M059J (cell line): ENCODE data around the gene PNMT. TPM values are rescaled to one million over a fixed set of nuclear protein-coding genes. Genes with fewer than 3 reads are reported as not detected.
"Not testable (repeated sequence)": the region's sequence is repeated elsewhere in the genome, so short reads cannot be mapped to it uniquely, and the experiment has no call there.

Experiments
- DNase-seq: peaks from one replicate; pipeline ENCODE4 v3.0.0-alpha.2; 2012; ENCODE audit warnings: low read depth
- total RNA-seq: library from RNA; depleted of rRNA; stranded (reverse); fragments of >200 nt; shearing (Covaris generic); gene quantifications from 2 replicates; pipeline ENCODE4 v1.2.3, GENCODE V29; 2014

The PNMT gene
- total RNA-seq, 1 experiment from 2014 or later, result not detected

DNA sequence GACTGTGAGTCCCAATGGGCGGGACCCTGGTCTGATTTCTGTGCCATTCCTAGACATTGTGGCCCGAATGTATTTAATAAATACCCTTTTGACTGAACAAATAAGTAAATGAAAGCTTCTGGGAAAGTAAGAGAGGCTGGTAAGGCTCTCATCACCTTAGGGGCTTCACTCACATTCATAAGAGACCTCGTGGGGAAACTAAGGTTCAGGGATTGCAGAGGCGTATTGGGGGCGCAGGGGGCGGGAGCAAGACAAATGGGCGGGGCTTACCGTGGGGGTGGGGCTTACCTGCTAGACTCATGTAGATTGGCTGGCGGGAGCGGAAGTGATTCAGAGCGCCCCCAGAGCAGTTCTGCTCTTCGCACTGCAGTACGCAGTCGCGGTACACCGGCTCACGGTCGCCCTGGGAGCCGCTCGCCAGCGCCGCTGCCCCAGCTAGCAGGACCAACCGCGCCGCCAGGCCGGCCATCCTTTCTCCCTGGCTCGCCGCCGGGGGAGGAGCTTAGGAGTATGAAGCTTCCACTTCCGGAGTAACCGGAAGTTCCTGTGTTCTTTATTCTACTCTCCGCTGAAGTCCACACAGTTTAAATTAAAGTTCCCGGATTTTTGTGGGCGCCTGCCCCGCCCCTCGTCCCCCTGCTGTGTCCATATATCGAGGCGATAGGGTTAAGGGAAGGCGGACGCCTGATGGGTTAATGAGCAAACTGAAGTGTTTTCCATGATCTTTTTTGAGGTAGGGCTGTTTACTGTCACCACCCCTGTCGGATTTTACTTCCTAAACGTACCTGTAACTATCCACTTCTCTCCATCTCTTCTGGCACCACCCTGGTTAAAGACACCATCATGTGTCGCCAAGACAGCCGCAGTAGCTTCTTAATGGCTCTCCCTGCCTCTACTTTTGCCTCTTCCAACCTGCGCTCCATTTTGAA is 19.6 kb downstream of the PNMT start, which contains the start of gene PGAP3:
Gene PGAP3, minus strand, starts transcription at position 512 of the 929 bp plus-strand sequence. Its CDS starts 43 bp downstream, at position 469.
- peak; percentile 89 for DNase-seq

DNA sequence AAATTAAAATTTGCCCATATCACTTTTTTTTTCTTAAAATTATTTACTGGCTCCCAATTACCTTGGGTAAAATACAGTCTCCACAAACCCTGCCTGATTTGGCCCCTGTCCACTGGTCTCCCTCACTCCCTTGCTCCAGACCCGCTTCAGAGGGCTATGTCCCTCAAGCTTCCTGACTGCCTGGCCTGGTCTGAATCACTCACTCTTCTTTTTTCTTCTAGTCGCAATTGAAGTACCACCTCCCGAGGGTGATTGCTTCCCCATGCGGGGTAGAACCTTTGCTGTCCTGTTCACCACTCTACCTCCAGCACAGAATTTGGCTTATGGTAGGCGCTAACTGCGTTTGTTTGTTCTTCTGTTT is 20.2 kb downstream of the PNMT start:
- DNase-seq, result no peak

DNA sequence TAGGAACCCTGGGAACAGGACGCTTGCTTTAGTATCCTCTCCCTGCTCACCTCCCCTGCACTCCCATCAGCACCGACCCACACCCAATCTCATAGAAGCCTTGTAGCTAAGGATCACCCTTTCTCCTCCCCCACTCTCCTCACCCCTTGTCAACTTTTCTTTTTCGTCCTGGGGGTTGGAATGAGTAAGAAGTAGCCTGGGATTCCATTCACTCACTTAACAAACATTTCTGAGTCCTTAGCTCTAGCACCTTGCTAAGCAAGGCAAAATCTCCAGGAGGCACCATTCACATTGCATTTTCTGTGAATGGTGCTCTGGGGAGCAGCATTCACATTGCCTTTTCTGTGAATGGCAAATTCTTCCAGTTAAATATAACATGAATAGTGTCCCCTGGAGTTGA is 20.7 kb downstream of the PNMT start:
- no peak for DNase-seq

DNA sequence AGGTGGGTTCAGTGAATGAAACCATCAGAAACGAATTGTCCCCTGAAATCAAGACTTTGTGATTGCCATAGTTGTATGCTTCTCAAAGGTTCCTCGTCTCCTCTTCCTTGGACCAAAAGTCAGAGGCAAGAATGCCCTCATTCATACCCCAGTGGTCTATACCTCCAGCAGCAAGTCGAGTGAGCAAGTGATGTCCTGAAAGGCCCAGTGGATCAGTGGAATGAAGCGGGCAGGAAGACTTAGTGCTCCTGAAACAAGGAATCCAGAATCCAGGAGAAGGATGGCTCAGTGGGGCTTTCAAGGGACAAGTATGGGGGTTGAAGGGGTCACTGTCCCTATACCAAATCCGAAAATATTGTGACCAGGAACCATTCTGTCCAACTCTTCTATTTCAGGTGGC is 26.3 kb downstream of the PNMT start:
- DNase-seq, result no peak

DNA sequence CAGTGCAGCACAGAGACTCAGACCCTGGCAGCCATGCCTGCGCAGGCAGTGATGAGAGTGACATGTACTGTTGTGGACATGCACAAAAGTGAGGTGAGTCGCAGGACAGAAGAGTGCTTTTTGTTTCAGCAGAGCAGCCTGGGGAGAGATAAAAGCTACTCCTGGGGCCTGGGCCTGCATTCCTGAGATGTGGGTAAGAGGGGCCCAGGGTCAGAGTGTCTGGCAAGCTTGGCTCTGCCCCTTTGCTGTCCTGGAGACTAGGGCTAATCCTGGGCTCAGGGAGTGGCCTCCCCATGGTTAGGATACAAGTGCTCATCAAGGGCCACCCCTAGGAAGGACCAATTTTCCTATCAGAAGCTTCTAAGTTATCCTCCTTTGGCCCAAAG is 26.8 kb downstream of the PNMT start:
- DNase-seq, result no peak

DNA sequence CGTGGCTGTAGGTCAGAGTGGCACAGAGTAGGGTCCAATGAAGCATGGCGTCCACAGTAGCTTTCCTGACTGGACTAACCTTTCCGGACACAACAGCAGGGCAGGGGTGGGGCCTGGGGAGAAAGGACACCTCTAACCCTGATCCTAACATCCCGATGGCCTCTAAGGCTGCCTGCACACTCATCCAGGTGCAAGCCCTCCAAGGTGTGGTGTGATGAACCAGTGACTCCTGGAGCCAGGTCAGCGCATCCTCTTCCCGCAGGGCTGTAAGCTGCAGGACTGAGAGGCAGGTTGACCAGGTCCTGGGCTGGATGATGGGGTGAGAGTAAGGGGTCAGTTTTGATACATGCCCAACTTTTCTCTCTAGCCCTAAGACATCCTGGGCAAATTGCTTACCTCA is 28.5 kb downstream of the PNMT start:
- no peak for DNase-seq

DNA sequence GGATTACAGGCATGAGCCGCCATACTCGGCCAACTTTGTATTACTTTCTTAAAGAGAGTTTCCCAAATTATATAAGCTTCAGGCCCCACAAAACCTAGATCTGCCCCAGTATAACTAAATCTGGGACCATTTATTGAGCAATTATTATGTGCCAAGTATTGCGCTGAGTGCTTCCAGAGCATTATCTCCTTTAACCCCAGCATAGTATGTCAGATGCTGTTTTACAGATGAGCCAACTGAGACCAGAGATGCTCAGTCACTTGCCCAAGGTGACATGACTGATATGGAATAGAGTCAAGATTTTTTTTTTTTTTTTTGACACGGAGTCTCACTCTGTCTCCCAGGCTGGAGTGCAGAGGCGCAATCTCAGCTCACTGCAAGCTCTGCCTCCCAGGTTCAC is 29.7 kb downstream of the PNMT start:
- DNase-seq, result no peak

DNA sequence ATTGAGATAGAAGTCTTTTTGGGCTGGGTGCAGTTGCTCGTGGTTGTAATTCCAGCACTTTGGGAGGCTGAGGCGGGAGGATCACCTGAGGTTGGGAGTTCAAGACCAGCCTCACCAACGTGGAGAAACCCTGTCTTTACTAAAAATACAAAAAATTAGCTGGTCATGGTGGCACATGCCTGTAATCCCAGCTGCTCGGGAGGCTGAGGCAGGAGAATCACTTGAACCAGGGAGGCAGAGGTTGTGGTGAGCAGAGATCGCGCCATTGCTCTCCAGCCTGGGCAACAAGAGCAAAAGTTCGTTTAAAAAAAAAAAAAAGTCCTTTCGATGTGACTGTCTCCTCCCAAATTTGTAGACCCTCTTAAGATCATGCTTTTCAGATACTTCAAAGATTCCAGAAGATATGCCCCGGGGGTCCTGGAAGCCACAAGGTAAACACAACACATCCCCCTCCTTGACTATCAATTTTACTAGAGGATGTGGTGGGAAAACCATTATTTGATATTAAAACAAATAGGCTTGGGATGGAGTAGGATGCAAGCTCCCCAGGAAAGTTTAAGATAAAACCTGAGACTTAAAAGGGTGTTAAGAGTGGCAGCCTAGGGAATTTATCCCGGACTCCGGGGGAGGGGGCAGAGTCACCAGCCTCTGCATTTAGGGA is 31.0 kb downstream of the PNMT start:
- DNase-seq, result not testable (repeated sequence)

DNA sequence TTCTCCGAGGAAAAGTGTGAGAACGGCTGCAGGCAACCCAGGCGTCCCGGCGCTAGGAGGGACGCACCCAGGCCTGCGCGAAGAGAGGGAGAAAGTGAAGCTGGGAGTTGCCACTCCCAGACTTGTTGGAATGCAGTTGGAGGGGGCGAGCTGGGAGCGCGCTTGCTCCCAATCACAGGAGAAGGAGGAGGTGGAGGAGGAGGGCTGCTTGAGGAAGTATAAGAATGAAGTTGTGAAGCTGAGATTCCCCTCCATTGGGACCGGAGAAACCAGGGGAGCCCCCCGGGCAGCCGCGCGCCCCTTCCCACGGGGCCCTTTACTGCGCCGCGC is 31.5 kb downstream of the PNMT start, which contains the start of gene ERBB2:
Gene ERBB2, plus strand, starts transcription at position 247 of the 330 bp plus-strand sequence. CDS start 175 bp downstream, outside the sequence.
- DNase-seq, result no peak

DNA sequence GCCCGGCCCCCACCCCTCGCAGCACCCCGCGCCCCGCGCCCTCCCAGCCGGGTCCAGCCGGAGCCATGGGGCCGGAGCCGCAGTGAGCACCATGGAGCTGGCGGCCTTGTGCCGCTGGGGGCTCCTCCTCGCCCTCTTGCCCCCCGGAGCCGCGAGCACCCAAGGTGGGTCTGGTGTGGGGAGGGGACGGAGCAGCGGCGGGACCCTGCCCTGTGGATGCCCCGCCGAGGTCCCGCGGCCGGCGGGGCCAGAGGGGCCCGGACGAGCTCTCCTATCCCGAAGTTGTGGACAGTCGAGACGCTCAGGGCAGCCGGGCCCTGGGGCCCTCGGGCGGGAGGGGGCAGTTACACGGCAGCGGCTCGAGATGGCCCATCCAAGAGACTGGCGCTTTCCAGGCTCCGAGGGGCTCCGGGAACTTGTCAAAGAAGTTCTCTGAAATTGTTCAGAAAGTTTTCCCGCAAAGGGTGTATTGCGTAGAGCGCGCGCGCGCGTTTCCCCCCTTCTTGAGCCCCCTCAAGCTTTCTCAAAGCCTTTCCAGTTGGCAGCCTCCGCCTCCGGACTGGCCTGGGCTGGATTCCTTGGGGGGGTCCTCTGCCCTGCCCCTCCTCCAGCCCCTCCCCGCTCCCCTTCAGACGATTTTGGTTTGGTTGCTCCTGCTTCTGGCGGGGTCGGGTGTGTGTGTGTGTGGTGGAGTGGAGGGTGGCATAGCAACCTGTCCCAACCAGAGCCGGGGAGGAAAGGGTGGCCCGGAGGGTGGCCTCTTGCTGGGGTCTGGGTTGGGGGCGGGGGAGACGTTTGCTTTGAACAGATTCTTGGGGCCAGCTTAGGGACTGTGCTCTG is 32.1 kb downstream of the PNMT start:
- DNase-seq, result no peak

DNA sequence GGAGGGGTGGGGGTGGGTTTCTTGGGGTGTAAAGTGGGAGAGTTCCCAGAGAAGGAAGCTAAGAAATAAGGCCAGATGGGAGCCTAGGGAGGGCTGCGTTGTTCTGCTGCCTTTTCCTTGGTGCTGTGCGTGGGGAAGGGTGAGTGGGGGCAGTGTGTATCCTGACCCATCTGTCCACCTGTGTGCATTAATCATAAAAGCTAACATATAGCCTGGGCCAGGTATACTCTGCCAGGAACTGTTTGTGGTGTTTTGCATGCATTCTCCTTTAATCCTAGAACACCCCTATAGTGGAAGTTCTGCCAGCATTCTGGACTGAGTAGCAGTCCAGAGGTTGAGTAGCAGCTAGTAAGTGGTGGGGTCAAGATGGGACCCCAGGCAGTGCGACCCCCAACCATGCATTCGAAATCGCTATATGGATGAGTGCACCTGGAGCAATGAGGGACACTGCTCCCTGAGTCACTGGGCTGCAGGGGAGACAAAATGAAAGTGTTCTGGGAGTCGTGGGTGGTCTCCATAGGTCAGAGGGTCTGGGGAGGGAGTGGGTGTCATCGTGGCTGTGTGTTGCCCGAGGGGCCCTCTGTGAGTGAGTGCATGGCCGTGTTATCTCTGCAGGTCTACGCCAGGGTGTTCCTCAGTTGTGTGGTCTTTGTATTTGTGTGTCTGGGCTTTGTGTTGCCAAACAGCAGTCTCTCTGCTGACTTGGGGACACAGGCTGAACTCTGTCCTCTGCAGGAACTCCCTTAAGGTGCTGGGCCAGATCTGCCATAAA is 32.9 kb downstream of the PNMT start:
- DNase-seq, result no peak

DNA sequence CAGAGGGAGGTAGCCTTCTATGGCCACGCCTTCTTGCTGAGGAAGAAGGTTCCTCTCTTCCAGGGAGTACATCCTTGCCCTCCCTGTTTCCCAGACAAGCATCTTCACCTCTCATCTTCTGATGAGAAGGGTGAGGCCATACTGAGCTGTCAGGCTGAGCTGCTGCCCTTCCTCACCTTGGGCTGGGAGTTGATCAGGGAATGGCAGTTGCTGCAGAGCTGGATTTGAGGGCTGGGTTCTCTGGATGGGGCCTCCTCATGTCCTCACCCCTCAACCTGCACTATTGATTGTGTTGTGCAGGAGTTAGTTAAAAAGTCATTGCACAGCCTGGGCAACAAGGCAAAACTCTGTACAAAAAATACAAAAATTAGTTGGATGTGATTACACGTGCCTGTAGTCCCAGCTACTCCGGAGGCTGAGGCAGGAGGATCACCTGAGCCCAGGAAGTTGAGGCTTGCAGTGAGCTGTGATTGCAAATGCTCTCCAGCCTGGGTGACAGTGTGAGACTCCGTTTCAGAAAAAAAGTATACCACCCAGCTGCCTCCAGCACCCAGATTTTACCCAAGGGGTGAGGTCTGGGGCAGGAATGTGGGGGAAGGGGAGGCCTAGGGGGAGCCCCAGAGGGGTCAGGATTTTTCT is 33.6 kb downstream of the PNMT start:
- no peak for DNase-seq

DNA sequence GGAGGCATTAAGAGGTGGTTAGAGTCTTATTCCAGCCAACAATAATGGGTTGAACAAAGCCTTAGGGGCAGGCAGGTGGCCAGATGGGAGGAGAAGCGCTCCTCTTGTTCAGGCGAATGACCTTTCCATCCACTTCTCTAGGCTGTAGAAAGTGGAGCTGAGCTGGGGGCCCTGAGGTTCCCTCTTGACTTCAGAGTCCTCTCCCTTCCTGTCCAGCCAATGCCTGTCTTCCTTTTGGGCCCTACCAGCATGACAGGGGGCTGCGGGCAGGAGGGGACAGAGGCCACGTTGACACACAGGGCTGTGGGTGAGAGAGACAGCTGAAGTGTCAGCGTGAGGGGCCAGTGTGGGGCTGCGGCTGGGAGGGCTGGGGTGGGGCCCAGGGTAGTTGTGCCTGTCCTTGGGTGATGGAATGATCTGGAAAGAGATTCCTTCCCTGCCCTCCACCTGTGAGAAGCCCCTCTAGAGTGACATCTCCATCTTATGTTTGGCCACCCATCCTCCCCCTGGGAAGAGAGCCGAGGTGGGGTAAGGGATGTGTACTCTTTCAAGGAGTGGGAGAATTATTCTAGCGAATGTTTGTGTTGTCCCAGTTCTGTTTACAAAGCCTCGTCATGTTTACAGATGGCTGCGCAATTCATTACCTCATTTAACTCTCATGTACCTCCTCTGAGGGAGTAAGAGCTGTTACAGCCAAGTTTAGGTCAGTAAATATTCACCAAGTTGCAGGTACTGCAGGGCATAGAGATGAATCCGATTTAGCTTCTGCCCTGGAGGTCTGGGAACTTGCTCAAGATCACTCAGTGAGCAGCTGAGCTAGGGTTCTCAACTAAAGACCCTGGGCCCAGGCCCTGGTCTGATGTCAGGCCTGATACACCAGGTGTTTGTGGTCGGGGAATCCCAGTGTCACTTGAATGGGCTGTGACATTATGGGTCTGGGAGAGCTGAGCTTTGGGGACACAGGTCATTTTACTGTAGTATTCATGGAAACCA is 34.9 kb downstream of the PNMT start:
- no peak for DNase-seq

DNA sequence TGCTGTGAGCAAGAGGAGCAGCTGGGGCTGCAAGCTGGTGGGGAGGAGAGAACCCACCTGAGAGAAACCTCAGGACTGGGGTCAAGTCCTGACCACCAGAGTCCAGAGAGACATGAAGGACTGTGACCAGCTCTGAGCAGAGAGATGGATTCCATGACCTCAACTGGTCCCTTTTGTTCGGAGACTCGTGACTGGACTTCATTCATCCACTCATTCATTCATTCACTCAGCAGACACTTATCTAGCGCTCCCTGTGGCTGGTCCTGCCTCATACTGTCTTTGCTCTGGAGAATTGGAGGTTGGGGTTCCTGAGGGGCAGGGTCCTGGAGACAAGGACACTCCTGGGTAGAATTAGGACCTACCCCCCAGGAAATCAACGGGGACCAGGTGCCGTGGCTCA is 35.7 kb downstream of the PNMT start:
- DNase-seq, result no peak

DNA sequence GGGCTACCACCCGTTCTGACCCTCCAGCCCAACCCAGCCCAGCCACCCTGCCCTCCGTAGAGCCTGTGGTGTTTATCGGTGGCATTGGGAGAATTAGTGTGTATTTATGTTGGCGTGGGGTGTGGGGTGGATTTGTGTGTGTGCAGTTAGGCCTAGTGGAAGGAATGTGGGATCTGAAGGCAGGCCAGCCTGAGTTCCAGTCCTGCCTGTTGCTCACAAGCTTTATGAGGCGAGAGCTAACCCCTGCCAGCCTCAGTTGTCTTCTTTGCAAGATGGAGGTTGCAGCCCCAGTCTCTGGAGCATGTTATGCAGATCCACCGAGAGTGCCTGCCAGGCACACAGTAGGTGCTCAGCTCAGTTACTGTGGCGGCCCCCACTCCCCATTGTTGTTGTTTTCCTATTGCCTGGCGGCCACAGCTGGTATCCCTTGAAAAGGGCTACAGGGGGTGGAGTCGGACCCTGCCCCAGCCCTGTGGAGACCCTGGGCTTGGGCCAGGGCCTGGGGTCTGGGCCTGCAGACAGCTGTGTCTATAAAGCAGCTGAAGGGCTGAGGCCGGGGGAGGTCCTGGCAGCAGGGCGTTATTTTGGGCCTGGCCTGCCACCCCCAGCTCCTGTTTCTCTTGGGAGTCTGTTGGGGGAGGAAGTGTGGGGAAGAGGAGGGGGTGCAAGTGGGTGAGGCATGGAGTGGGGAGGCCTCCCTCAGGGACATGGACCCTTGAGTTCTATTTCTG is 36.7 kb downstream of the PNMT start:
- no peak for DNase-seq

DNA sequence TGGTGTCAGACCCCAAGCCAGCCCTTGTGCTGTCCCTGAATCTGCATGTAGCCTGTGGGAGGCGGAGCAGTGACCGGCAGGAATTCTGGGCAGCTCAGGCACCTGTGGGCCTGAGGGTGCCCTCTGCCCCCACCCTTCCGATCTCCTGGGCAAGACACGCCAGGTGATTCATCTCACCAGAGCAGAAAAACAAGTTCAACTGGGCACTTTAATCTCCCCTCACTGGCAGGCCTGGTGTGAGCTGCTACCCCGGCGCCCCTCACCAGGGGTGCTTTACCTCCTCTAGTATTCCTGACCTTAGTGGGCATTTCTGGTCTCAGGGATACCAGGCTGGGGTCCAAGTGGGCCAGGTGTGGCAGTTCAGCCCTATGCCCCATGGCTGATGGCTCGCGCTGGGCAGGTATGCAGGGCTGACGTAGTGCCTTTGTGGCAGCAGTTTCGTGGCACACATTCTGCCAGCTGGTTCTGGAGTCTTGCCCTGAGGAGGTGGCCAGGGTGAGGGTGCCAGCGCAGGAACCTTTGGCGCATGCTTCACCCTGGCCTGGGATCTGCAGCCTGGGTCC is 37.6 kb downstream of the PNMT start:
- DNase-seq, result no peak

DNA sequence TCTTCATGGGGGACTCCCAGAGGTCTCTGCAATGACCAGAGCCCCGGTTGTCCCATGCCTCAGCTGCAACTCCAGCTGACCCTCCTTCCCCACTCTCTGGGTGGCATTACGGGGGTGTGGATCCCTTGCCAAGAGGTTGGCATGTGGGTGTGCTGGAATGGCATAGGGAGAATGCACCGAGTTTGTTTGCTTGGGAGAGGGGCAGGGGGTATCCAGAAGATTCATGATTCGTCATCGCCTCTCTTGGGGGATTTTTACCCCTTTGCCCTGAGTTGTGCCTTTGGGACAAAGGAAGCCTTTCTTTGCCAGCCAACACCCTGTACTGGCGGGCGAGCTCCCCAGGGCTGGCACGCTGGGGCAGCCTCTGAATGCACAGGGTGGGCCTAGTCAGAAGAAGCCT is 38.1 kb downstream of the PNMT start:
- DNase-seq, result no peak

DNA sequence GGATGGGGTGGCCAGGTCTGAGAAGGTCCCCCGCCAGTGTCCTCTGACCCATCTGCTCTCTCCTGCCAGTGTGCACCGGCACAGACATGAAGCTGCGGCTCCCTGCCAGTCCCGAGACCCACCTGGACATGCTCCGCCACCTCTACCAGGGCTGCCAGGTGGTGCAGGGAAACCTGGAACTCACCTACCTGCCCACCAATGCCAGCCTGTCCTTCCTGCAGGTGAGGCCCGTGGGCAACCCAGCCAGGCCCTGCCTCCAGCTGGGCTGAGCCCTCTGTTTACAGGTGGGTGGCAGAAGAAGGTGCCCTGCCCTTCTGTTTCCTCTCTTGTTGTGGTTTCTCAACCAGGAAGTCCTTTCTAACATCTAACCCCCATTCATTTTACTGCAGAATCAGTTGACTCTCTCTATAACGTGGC is 38.7 kb downstream of the PNMT start:
- DNase-seq, result no peak
